PC-3 (cell line): Measurements from ENCODE around the gene PITPNM3. TPM values are rescaled to one million over a fixed set of nuclear protein-coding genes. Genes with fewer than 3 reads are reported as not detected.

ENCODE experiments used
- ATAC-seq: fragments of 200-7000 bp; cut with Tn5 transposase; 2 replicates; pipeline ENCODE4 v1.9.1; 2020; ENCODE audit warnings: mild to moderate bottlenecking, moderate library complexity
- BruUV-seq: library from RNA; stranded (reverse); fragments of 400-500 nt; replicated peaks from 2 replicates; lab custom pipeline; 2021; lab: Mats Ljungman, UMichigan
- CTCF ChIA-PET: fragments of 300-600 bp; sonication (Branson Sonifier 250); formaldehyde crosslinking; loops from one replicate; lab custom pipeline; 2022; ENCODE audit warnings: antibody characterized with exemption; lab: Charles Lee
- POLR2A ChIA-PET: fragments of 300-600 bp; sonication (Branson Sonifier 250); formaldehyde crosslinking; loops from one replicate; lab custom pipeline; 2022; ENCODE audit warnings: antibody characterized with exemption; ENCODE audit not compliant: unreplicated experiment; lab: Charles Lee
- DNase-seq: peaks from one replicate; pipeline ENCODE4 v3.0.0-alpha.2; 2015
- H2AFZ ChIP-seq: fragments of 300-600 bp; sonication (generic); 2 replicates; pipeline ENCODE4 v1.6.0; 2016; ENCODE audit warnings: antibody characterized with exemption, low read length
- H3F3A ChIP-seq: fragments of 300-600 bp; sonication (generic); one replicate; pipeline ENCODE4 v1.6.0; 2017; ENCODE audit warnings: antibody characterized with exemption, low read length, control low read depth, mild to moderate bottlenecking; ENCODE audit not compliant: unreplicated experiment
- H3K27ac ChIP-seq: fragments of 300-600 bp; sonication (generic); 2 replicates; pipeline ENCODE4 v1.5.1; 2016; ENCODE audit warnings: mild to moderate bottlenecking, low read length
- H3K27me3 ChIP-seq: fragments of 300-600 bp; sonication (generic); 2 replicates; pipeline ENCODE4 v1.6.1; 2016; ENCODE audit warnings: low read length, mixed read lengths
- H3K36me3 ChIP-seq: fragments of 300-600 bp; sonication (generic); 2 replicates; pipeline ENCODE4 v1.6.1; 2016; ENCODE audit warnings: low read depth, mixed run types, low read length, mixed read lengths
- H3K4me1 ChIP-seq: fragments of 300-600 bp; sonication (generic); 2 replicates; pipeline ENCODE4 v1.5.1; 2016; ENCODE audit warnings: low read length; ENCODE audit not compliant: insufficient read depth
- H3K4me2 ChIP-seq: fragments of 300-600 bp; sonication (generic); 2 replicates; pipeline ENCODE4 v1.6.0; 2016; ENCODE audit warnings: low read length
- H3K4me3 ChIP-seq: fragments of 300-600 bp; sonication (generic); 2 replicates; pipeline ENCODE4 v1.5.1; 2016; ENCODE audit warnings: mild to moderate bottlenecking, low read length, mixed read lengths
- H3K79me2 ChIP-seq: fragments of 300-600 bp; sonication (generic); 2 replicates; pipeline ENCODE4 v1.6.1; 2017; ENCODE audit warnings: low read length, mixed read lengths
- H3K9ac ChIP-seq: fragments of 300-600 bp; sonication (generic); 2 replicates; pipeline ENCODE4 v1.6.0; 2016; ENCODE audit warnings: mild to moderate bottlenecking, low read length
- H3K9me2 ChIP-seq: fragments of 300-600 bp; sonication (generic); replicated peaks from 2 replicates; pipeline ENCODE4 v1.6.1; 2016; ENCODE audit warnings: mixed run types, low read length, mixed read lengths
- H3K9me3 ChIP-seq: fragments of 300-600 bp; sonication (generic); 2 replicates; pipeline ENCODE4 v1.6.1; 2016; ENCODE audit warnings: low read length, mixed read lengths
- H4K20me1 ChIP-seq: fragments of 300-600 bp; sonication (generic); 2 replicates; pipeline ENCODE4 v1.6.1; 2016; ENCODE audit warnings: low read length, mixed read lengths
- CTCF ChIP-seq: fragments of 300-600 bp; sonication (generic); conservative IDR thresholded peaks from 2 replicates; pipeline ENCODE4 v1.5.1; 2017; ENCODE audit warnings: antibody characterized with exemption, low read depth, mild to moderate bottlenecking, low read length
- EZH2 ChIP-seq: fragments of 300-600 bp; sonication (generic); IDR thresholded peaks from one replicate; pipeline ENCODE4 v1.6.1; 2017; ENCODE audit warnings: antibody characterized with exemption, mild to moderate bottlenecking, low read length; ENCODE audit not compliant: unreplicated experiment
- EZH2phosphoT487 ChIP-seq: fragments of 300-600 bp; sonication (generic); IDR thresholded peaks from 2 replicates; pipeline ENCODE4 v1.6.1; 2018; ENCODE audit warnings: mild to moderate bottlenecking, antibody characterized with exemption, low read length, borderline replicate concordance
- intact Hi-C: fragments of 100-400 bp; cut with micrococcal nuclease; formaldehyde crosslinking; loops from 2 replicates; pipeline ENCODE4 v1.9.0; 2023
- total RNA-seq: library from RNA; depleted of rRNA; stranded (reverse); fragments of >200 nt; gene quantifications from 2 replicates; pipeline ENCODE4 v1.2.3, GENCODE V29; 2014

PITPNM3 gene
- total RNA-seq, 1 experiment from 2014 or later, result 7.1 TPM

- Histone ChIP-seq H3K4me1 (peaks cover 1% of the 10 kb centered on the region; the same call in 1 of the 2 replicates), H3K4me3 (no peak overlapping the region), H2AFZ (no peak overlapping the region), H3K9me2 (no peaks in the 10 kb centered on the region), H3K36me3 (peaks cover 23% of the 10 kb centered on the region), H3K9me3 (no peaks in the 10 kb centered on the region), H3F3A (no peaks in the 10 kb centered on the region), H3K9ac (no peak overlapping the region), H3K4me2 (no peak overlapping the region), H3K27me3 (no peaks in the 10 kb centered on the region), H3K27ac (no peak overlapping the region), H3K79me2 (no peaks in the 10 kb centered on the region), H4K20me1 (no peaks in the 10 kb centered on the region)
- ATAC-seq (peak; percentile 43; the same call in 1 of the 2 replicates), DNase-seq (no peak)
- CTCF ChIA-PET, result no interaction called here
- POLR2A ChIA-PET, result no interaction called here
- intact Hi-C loops, result no loop called here
- TF ChIP-seq CTCF (no peak), EZH2phosphoT487 (no peak), EZH2 (no peak)
- no TSS peak for BruUV-seq
These were observed 41.4 kb upstream of the PITPNM3 start for GRCh38 chr17:6597727-6598126.

DNA sequence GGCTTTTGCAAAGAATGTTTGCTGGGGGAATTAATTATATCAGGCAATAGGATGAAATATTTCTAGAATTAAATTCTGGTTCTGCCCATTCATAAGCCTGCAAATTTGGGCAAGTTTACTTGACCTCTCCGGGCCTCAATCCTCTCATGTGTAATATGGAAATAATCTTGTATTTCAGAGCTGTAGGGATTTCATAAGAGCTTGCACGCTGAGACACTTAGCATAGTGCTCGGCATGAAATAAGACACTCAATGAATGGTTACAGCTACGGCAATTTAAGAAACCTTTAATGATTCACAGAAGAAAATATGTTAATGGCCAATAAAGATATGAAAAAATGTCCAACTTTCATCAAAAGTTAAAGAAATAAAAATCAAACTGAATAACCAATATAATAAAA lies 40.6 kb upstream of the PITPNM3 start:
- no peaks in the 10 kb centered on the region for H3K9me3 ChIP-seq
- no peaks in the 10 kb centered on the region for H3K79me2 ChIP-seq
- H4K20me1 ChIP-seq, result no peaks in the 10 kb centered on the region
- H3K27me3 ChIP-seq, result no peaks in the 10 kb centered on the region
- no peak for ATAC-seq
- ChIA-PET CTCF (no interaction called here), POLR2A (no interaction called here)
- H3K4me3 ChIP-seq, result no peak overlapping the region
- TF ChIP-seq EZH2phosphoT487, result no peak
- TF ChIP-seq CTCF, result no peak
- no peak for TF ChIP-seq EZH2
- no peaks in the 10 kb centered on the region for H3F3A ChIP-seq
- BruUV-seq, result no TSS peak
- intact Hi-C loops, result no loop called here
- H3K9ac ChIP-seq, result no peak overlapping the region
- H3K9me2 ChIP-seq, result no peaks in the 10 kb centered on the region
- H3K4me2 ChIP-seq, result no peak overlapping the region
- H3K4me1 ChIP-seq, result peaks cover 9% of the 10 kb centered on the region
- H3K27ac ChIP-seq, result no peak overlapping the region
- H2AFZ ChIP-seq, result no peak overlapping the region
- H3K36me3 ChIP-seq, result peaks cover 17% of the 10 kb centered on the region
- DNase-seq, result no peak

GRCh38 chr17:6596511-6596910 lies 40.2 kb upstream of the PITPNM3 start:
- no TSS peak for BruUV-seq
- intact Hi-C loops, result no loop called here
- CTCF ChIA-PET, result no interaction called here

More at GRCh38 chr17:6596511-6596910, 40.2 kb upstream of the PITPNM3 start:
- no peak overlapping the region for H3K4me2 ChIP-seq
- H3K4me1 ChIP-seq, result peaks cover 13% of the 10 kb centered on the region
- no peaks in the 10 kb centered on the region for H3K27me3 ChIP-seq
- H3F3A ChIP-seq, result no peaks in the 10 kb centered on the region
- no peak for ATAC-seq
- peaks cover 17% of the 10 kb centered on the region for H3K36me3 ChIP-seq
- POLR2A ChIA-PET, result no interaction called here
- H3K9ac ChIP-seq, result no peak overlapping the region
- no peaks in the 10 kb centered on the region for H4K20me1 ChIP-seq
- H3K9me2 ChIP-seq, result no peaks in the 10 kb centered on the region
- no peak overlapping the region for H3K27ac ChIP-seq
- H2AFZ ChIP-seq, result no peak overlapping the region
- no peak for DNase-seq
- no peak overlapping the region for H3K4me3 ChIP-seq
- H3K9me3 ChIP-seq, result no peaks in the 10 kb centered on the region
- no peak for TF ChIP-seq EZH2phosphoT487
- no peak for TF ChIP-seq CTCF
- no peak for TF ChIP-seq EZH2
- H3K79me2 ChIP-seq, result no peaks in the 10 kb centered on the region
